ENCODE measurements around the gene RLF.

Gene RLF

GRCh38 chr1:40161125-40161887 lies at the start of gene RLF:
TSS of gene RLF (plus strand) at chr1:40161387. CDS start at chr1:40161400, 13 bp downstream.
- DNase-seq, result peak; percentile 94

DNA sequence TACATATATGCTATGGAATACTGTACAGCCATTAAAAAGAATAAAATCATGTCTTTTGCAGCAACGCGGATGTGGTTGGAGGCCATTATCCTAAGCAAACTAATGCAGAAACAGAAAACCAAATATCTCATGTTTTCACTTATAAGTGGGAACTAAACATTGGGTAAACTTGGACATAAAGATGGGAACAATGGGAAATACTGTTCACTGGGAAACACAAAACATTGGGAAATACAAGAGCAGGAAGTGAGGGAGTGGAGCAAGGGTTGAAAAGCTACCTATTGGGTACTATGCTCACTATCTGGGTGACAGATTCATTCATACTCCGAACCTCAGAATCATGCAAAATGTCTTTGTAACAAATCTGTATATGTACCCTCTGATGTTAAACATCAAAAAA lies 46.8 kb upstream of the RLF start:
- DNase-seq, result no peak

DNA sequence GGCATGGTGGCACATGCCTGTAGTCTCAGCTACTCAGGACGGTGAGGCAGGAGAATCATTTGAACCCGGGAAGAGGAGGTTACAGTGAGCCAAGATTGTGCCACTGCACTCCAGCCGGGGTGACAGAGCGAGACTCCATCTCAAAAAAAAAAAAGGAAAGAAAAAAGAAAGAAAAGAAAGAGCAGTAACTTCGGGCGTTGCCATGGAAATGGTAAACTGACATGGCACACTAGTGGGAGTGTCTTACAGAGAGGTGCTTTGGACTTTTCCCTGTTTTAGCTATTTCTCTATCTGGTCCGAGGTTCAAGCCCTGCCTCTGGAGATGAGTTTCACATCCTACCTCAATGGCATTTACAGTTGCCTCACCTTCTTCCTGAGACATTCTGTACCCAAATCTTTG lies 41.1 kb upstream of the RLF start:
- no peak for DNase-seq

GRCh38 chr1:40122855-40123254 lies 38.3 kb upstream of the RLF start:
- DNase-seq, result no peak

- peak; percentile 32 to 42 for DNase-seq
Measured at GRCh38 chr1:40130892-40131291, 30.3 kb upstream of the RLF start.

GRCh38 chr1:40132383-40133311 lies 28.5 kb upstream of the RLF start:
- DNase-seq, result no peak

DNA sequence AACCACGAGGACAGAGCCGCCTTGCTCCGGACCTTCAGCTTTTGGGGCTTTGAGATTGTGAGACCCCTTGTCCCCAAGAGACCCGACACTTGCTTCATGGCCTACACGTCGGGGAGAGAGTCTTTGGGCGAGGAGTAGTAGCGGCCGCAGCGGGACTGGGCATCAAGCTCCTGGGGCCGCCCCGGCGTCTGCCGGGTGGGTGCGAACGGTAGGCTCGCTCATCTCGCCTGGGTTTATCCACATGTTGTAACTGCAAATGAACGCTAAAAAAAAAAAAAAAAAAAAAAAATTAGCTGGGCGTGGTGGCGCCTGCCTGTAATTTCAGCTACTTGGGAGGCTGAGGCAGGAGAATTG lies 27.9 kb upstream of the RLF start:
- DNase-seq, result no peak

DNA sequence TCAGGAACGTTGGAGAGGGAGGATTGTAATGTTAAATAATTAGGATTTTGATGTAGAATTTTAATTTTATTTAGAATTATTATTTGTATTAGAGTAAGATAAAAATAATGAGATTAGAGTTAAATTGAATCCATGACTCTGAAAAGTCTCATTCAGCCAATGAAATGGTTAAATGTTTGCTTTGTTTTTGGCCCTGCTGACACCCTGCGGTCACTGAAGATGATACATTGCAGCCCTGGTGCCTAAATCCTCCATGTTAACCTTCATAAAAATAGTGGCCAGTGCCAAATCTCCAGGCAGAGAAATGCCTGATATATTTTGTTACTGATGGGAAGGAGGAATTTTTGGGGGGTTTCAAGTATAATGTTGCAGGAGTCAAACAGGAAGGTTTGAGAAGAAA lies 27.3 kb upstream of the RLF start:
- DNase-seq, result no peak

DNA sequence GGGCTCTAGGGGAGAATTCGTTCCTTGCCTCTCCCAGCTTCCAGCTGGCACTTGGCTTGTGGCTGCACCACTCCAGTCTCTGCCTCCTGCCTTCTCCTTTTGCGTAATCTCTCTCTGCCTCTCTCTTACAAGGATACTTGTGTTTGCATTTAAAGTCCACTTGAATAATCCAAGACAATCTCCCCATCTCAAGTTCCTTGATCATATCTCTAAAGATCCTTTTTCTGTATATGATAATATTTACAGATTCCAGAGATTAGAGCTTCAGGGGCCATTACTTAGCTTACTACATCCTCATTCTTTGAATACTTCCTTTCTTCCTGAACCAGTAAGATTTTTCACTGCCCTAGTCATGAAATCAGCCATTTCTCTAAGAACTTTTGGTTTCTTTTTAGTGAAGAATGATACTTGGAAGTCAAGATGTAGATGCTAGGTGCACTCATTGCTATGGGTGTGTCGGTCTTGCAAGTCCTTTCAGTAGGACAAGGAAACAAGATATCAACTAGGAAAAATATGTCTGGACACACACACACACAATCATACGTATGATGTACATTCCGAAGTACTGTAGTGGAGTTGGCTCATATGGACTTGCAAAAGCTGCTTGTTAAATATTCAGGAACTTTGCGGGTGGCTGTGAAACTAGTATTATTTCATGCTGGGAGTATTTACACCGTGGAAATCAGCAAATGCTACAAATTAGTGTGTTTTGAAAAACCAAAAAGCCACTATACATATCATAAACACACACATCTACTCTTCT lies 20.8 kb upstream of the RLF start:
- peak in 1 of 2 experiments; percentile 11 for DNase-seq

- DNase-seq, result no peak
Measured at GRCh38 chr1:40141878-40142535, 19.2 kb upstream of the RLF start.

- DNase-seq, result peak; percentile 71 to 81
Measured at GRCh38 chr1:40143891-40144575, 17.2 kb upstream of the RLF start.

GRCh38 chr1:40151457-40152079 lies 9.6 kb upstream of the RLF start:
- no peak for DNase-seq

- peak; percentile 72 to 80 for DNase-seq
Measured at GRCh38 chr1:40153073-40153770, 8.0 kb upstream of the RLF start.

GRCh38 chr1:40155135-40155534 lies 6.1 kb upstream of the RLF start:
- no peak for DNase-seq

DNA sequence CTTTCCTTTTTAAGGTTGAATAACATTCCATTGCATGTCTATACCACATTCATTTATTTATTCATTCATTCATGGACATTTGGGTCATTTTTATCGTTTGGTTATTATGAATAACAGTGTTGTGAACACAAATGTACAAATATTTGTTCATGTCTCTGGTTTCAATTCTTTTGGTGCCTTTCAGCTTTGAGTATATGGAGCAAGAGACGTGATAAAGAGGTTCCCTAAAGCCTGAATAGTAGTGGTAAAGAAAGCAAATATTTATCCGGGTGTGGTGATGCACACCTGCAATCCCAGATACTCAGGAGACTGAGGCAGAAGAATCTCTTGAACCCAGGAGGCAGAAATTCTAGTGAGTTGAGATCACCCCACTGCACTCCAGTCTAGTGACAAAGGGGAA lies 5.3 kb upstream of the RLF start:
- no peak for DNase-seq

DNA sequence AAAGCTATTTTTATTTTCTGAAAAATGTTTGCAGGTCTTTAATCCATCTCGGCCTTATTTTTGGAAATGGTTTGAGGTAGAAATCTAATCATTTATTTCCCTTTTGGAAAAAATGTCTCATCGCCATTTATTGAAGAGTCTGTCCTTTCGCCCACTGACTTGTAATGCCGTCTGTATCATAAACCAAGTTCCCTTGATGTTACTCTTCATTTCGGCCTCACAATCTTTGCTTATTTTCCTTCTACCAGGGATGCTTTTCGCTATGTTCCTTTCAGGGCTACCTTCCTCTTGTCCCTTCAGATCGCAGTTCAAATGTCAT lies 422 bp upstream of the RLF start:
- no peak for DNase-seq

GRCh38 chr1:40161888-40162397 lies 756 bp downstream of the RLF start:
- DNase-seq, result peak in 1 of 2 experiments; percentile 41

- DNase-seq, result no peak
Measured at GRCh38 chr1:40162753-40163441, 1.7 kb downstream of the RLF start.

GRCh38 chr1:40167317-40167716 lies 6.1 kb downstream of the RLF start:
- no peak for DNase-seq

DNA sequence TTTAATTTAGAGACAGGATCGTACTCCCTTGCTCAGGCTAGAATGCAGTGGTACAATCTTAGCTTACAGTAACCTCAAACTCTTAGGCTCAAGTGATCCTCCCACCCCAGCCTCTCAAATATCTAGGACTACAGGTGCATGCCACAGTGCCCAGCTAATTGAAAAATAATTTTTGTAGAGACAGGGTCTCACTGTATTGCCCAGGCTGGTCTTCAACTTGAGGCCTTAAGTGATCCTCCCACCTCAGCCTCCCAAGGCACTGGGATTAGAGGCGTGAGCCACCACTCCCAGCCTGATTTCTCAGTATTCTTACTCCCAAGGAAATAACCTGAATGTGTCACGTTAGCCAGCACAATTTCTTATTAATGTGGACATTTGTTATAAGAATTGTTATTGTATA lies 9.8 kb downstream of the RLF start:
- no peak for DNase-seq
